Stimulated activated CD8-positive, alpha-beta memory T cell treated with anti-CD3 and anti-CD28 coated beads, Interleukin-4, amount 100 ng/mL, for 1 hour (primary cell): ENCODE results near the gene HPGD.

Source experiments
- DNase-seq, 2 donors: peaks; one replicate each; pipeline ENCODE4 v3.0.0-alpha.2; 2020; ENCODE audit warnings: low read depth in 2 of 2, low spot score in 1 of 2

HPGD gene

GRCh38 chr4:174475528-174475927, 46.8 kb downstream of the HPGD start:
- DNase-seq, result no peak

- no peak for DNase-seq
Observed at GRCh38 chr4:174474457-174475075, 47.7 kb downstream of the HPGD start.

- no peak for DNase-seq
Observed at GRCh38 chr4:174467107-174467506, 55.2 kb downstream of the HPGD start.

GRCh38 chr4:174464949-174465348, 57.3 kb downstream of the HPGD start:
- DNase-seq, result no peak

GRCh38 chr4:174461466-174462106, 60.7 kb downstream of the HPGD start:
- DNase-seq, result no peak

- DNase-seq, result no peak
Observed at GRCh38 chr4:174460684-174461083, 61.6 kb downstream of the HPGD start.

GRCh38 chr4:174457468-174457867, 64.8 kb downstream of the HPGD start:
- DNase-seq, result no peak

GRCh38 chr4:174454815-174455473, 67.3 kb downstream of the HPGD start:
- no peak for DNase-seq

GRCh38 chr4:174451718-174452296, 70.5 kb downstream of the HPGD start:
- DNase-seq, result no peak

- no peak for DNase-seq
Observed at GRCh38 chr4:174450786-174451125, 71.5 kb downstream of the HPGD start.

- DNase-seq, result no peak
Observed at GRCh38 chr4:174449944-174450785, 72.1 kb downstream of the HPGD start.

GRCh38 chr4:174449152-174449551, 73.1 kb downstream of the HPGD start:
- DNase-seq, result no peak

GRCh38 chr4:174444390-174444789, 77.9 kb downstream of the HPGD start:
- DNase-seq, result no peak
